GM23338 (cell line): ENCODE measurements around the gene CCDC178. TPM values are rescaled to one million over a fixed set of nuclear protein-coding genes. Genes with fewer than 3 reads are reported as not detected.

ENCODE experiments used
- ATAC-seq: fragments of 200-7000 bp; cut with Tn5 transposase; 3 replicates; pipeline ENCODE4 v1.9.1; 2020
- DNase-seq: peaks from one replicate; pipeline ENCODE4 v3.0.0-alpha.2; 2015; ENCODE audit warnings: low spot score
- H2AFZ ChIP-seq: fragments of 200-600 bp; sonication (generic); 2 replicates; pipeline ENCODE4 v1.8.0; 2016; ENCODE audit warnings: antibody characterized with exemption, mild to moderate bottlenecking, moderate library complexity
- H3F3A ChIP-seq: fragments of 200-600 bp; sonication (generic); replicated peaks from 2 replicates; pipeline ENCODE4 v1.8.0; 2017; ENCODE audit warnings: antibody characterized with exemption, mixed run types, low read depth
- H3K27ac ChIP-seq: fragments of 200-600 bp; sonication (generic); 2 replicates; pipeline ENCODE4 v1.6.1; 2016; ENCODE audit warnings: low read depth
- H3K27me3 ChIP-seq: fragments of 200-600 bp; sonication (generic); 2 replicates; pipeline ENCODE4 v1.8.0; 2016; ENCODE audit warnings: mild to moderate bottlenecking, mixed run types, moderate library complexity; ENCODE audit not compliant: insufficient read depth
- H3K36me3 ChIP-seq: fragments of 200-600 bp; sonication (generic); 2 replicates; pipeline ENCODE4 v1.8.0; 2016; ENCODE audit warnings: mild to moderate bottlenecking; ENCODE audit not compliant: insufficient read depth
- H3K4me1 ChIP-seq: fragments of 200-600 bp; sonication (generic); 2 replicates; pipeline ENCODE4 v1.8.0; 2016; ENCODE audit warnings: mild to moderate bottlenecking, moderate library complexity; ENCODE audit not compliant: insufficient read depth
- H3K4me2 ChIP-seq: fragments of 200-600 bp; sonication (generic); 2 replicates; pipeline ENCODE4 v1.7.1; 2017; ENCODE audit warnings: mixed run types
- H3K4me3 ChIP-seq: fragments of 200-600 bp; sonication (generic); 2 replicates; pipeline ENCODE4 v1.6.1; 2016; ENCODE audit warnings: mixed run types
- H3K79me2 ChIP-seq: fragments of 200-600 bp; sonication (generic); replicated peaks from 2 replicates; pipeline ENCODE4 v1.8.0; 2017; ENCODE audit warnings: mild to moderate bottlenecking; ENCODE audit not compliant: insufficient read depth
- H3K9me2 ChIP-seq: fragments of 200-600 bp; sonication (generic); 2 replicates; pipeline ENCODE4 v1.8.0; 2017; ENCODE audit not compliant: insufficient read depth
- H4K20me1 ChIP-seq: fragments of 200-600 bp; sonication (generic); replicated peaks from 2 replicates; pipeline ENCODE4 v1.8.0; 2017; ENCODE audit warnings: mild to moderate bottlenecking; ENCODE audit not compliant: insufficient read depth
- H3K27ac Mint-ChIP-seq: 2 replicates; pipeline ENCODE4 v1.8.0; 2020; ENCODE audit warnings: inconsistent platforms, mild to moderate bottlenecking, moderate library complexity, mixed read lengths
- H3K27me3 Mint-ChIP-seq: 3 replicates; pipeline ENCODE4 v1.8.0; 2022; ENCODE audit warnings: low read depth, mild to moderate bottlenecking, moderate library complexity, mixed read lengths, inconsistent platforms; ENCODE audit not compliant: insufficient read depth, poor library complexity
- H3K36me3 Mint-ChIP-seq: 3 replicates; pipeline ENCODE4 v1.8.0; 2021; ENCODE audit warnings: low read depth, mild to moderate bottlenecking, inconsistent platforms, moderate library complexity, mixed read lengths
- H3K4me1 Mint-ChIP-seq: 3 replicates; pipeline ENCODE4 v1.8.0; 2020; ENCODE audit warnings: mild to moderate bottlenecking, inconsistent platforms, mixed read lengths
- H3K4me3 Mint-ChIP-seq: 3 replicates; pipeline ENCODE4 v1.8.0; 2021; ENCODE audit warnings: moderate library complexity, mild to moderate bottlenecking, inconsistent platforms, mixed read lengths
- H3K9me3 Mint-ChIP-seq: 3 replicates; pipeline ENCODE4 v1.8.0; 2020; ENCODE audit warnings: moderate library complexity, mild to moderate bottlenecking, inconsistent platforms, mixed read lengths
- polyA plus RNA-seq: library from polyadenylated mRNA; unstranded; fragments of >200 nt; fragmentation: Nextera tagmentation; extraction: Ambion mirVana; gene quantifications from 2 replicates; pipeline ENCODE4 v1.2.1, GENCODE V29; 2016
- total RNA-seq: library from RNA; depleted of rRNA; stranded (reverse); fragments of >200 nt; shearing (Covaris generic); gene quantifications from 2 replicates; pipeline ENCODE4 v1.2.3, GENCODE V29; 2014
- TF ChIP-seq, protein P1 (sequence below): fragments of 250-450 bp; sonication (Bioruptor Pico); IDR thresholded peaks from 2 replicates; pipeline ENCODE4 v1.5.0; 2020; ENCODE audit warnings: mild to moderate bottlenecking, moderate library complexity
- TF ChIP-seq, protein P2 (sequence below), 2 experiments: fragments of 200-600 bp in 1 of 2; sonication (generic) in 1 of 2; conservative IDR thresholded peaks; 2 replicates each; pipeline versions ENCODE4 v1.5.1 to v1.6.1; 2016 to 2017; ENCODE audit warnings: antibody characterized with exemption in 2 of 2, low read depth in 2 of 2, mild to moderate bottlenecking in 2 of 2, moderate library complexity in 1 of 2
- TF ChIP-seq, protein P3 (sequence below): IDR thresholded peaks from 2 replicates; pipeline ENCODE4 v1.6.1; 2016; ENCODE audit warnings: antibody characterized with exemption

The CCDC178 gene
- total and polyA plus RNA-seq, 2 experiments from 2014 or later: 0.17 to 0.24 TPM

DNA sequence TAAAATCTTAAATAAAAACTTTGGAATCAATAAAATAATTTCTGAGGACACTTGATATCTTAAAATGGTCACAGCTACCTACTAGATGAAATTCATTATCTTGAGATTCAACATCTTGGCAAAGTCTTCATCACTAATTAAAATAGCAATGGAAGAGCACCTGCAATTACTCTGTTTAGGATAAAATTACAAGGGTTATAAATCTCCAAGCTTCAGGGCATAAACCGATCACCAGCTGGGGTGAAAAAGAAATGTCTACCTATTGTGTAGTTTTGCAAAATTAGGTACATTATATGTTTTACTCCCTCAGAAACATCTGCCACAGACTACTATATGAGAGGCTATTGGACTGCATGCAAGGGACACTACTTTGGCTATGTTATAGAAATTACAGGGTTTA is 327.1 kb downstream of the CCDC178 start (continued):
- TF ChIP-seq, protein P1, sequence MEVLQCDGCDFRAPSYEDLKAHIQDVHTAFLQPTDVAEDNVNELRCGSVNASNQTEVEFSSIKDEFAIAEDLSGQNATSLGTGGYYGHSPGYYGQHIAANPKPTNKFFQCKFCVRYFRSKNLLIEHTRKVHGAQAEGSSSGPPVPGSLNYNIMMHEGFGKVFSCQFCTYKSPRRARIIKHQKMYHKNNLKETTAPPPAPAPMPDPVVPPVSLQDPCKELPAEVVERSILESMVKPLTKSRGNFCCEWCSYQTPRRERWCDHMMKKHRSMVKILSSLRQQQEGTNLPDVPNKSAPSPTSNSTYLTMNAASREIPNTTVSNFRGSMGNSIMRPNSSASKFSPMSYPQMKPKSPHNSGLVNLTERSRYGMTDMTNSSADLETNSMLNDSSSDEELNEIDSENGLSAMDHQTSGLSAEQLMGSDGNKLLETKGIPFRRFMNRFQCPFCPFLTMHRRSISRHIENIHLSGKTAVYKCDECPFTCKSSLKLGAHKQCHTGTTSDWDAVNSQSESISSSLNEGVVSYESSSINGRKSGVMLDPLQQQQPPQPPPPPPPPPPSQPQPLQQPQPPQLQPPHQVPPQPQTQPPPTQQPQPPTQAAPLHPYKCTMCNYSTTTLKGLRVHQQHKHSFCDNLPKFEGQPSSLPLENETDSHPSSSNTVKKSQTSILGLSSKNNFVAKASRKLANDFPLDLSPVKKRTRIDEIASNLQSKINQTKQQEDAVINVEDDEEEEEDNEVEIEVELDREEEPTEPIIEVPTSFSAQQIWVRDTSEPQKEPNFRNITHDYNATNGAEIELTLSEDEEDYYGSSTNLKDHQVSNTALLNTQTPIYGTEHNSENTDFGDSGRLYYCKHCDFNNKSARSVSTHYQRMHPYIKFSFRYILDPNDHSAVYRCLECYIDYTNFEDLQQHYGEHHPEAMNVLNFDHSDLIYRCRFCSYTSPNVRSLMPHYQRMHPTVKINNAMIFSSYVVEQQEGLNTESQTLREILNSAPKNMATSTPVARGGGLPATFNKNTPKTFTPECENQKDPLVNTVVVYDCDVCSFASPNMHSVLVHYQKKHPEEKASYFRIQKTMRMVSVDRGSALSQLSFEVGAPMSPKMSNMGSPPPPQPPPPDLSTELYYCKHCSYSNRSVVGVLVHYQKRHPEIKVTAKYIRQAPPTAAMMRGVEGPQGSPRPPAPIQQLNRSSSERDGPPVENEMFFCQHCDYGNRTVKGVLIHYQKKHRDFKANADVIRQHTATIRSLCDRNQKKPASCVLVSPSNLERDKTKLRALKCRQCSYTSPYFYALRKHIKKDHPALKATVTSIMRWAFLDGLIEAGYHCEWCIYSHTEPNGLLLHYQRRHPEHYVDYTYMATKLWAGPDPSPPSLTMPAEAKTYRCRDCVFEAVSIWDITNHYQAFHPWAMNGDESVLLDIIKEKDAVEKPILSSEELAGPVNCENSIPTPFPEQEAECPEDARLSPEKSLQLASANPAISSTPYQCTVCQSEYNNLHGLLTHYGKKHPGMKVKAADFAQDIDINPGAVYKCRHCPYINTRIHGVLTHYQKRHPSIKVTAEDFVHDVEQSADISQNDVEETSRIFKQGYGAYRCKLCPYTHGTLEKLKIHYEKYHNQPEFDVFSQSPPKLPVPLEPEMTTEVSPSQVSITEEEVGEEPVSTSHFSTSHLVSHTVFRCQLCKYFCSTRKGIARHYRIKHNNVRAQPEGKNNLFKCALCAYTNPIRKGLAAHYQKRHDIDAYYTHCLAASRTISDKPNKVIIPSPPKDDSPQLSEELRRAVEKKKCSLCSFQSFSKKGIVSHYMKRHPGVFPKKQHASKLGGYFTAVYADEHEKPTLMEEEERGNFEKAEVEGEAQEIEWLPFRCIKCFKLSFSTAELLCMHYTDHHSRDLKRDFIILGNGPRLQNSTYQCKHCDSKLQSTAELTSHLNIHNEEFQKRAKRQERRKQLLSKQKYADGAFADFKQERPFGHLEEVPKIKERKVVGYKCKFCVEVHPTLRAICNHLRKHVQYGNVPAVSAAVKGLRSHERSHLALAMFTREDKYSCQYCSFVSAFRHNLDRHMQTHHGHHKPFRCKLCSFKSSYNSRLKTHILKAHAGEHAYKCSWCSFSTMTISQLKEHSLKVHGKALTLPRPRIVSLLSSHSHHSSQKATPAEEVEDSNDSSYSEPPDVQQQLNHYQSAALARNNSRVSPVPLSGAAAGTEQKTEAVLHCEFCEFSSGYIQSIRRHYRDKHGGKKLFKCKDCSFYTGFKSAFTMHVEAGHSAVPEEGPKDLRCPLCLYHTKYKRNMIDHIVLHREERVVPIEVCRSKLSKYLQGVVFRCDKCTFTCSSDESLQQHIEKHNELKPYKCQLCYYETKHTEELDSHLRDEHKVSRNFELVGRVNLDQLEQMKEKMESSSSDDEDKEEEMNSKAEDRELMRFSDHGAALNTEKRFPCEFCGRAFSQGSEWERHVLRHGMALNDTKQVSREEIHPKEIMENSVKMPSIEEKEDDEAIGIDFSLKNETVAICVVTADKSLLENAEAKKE (CRISPR knock-in tag): no peak

DNA sequence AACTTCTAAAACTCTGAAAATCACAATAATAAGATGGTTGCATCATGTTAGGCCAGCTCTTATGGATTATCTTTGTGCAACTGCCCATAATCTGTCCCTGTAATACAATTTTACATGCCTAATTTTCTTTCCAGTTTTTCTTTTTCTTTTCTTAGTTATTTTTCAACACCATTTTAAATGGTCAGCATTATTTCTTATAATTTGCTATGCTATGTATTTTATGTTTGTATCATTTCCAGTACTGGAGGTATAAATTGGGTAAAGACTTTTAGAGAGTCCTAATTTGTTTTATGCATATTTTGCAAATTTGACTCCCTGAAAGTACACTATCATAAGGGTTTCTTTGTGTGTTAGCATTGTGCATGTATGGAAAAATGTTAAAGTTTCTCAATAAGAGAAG is 333.0 kb downstream of the CCDC178 start:
- H3K4me1 Mint-ChIP-seq: no peaks in the 10 kb centered on the region
- no peaks in the 10 kb centered on the region for H3K9me3 Mint-ChIP-seq
- Histone ChIP-seq H3K4me2 (no peak overlapping the region), H4K20me1 (no peaks in the 10 kb centered on the region), H3K4me3 (no peak overlapping the region), H2AFZ (no peak overlapping the region), H3F3A (no peaks in the 10 kb centered on the region), H3K4me1 (no peaks in the 10 kb centered on the region), H3K27ac (no peak overlapping the region), H3K27me3 (no peaks in the 10 kb centered on the region), H3K9me2 (no peaks in the 10 kb centered on the region; the same call in 1 of the 2 replicates), H3K79me2 (no peaks in the 10 kb centered on the region), H3K36me3 (no peaks in the 10 kb centered on the region)
- TF ChIP-seq, protein P2, sequence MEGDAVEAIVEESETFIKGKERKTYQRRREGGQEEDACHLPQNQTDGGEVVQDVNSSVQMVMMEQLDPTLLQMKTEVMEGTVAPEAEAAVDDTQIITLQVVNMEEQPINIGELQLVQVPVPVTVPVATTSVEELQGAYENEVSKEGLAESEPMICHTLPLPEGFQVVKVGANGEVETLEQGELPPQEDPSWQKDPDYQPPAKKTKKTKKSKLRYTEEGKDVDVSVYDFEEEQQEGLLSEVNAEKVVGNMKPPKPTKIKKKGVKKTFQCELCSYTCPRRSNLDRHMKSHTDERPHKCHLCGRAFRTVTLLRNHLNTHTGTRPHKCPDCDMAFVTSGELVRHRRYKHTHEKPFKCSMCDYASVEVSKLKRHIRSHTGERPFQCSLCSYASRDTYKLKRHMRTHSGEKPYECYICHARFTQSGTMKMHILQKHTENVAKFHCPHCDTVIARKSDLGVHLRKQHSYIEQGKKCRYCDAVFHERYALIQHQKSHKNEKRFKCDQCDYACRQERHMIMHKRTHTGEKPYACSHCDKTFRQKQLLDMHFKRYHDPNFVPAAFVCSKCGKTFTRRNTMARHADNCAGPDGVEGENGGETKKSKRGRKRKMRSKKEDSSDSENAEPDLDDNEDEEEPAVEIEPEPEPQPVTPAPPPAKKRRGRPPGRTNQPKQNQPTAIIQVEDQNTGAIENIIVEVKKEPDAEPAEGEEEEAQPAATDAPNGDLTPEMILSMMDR (conservative IDR thresholded peaks at IDR 0.05; ENCODE audit: low read depth in 2 of 2): no peak
- TF ChIP-seq, protein P3, sequence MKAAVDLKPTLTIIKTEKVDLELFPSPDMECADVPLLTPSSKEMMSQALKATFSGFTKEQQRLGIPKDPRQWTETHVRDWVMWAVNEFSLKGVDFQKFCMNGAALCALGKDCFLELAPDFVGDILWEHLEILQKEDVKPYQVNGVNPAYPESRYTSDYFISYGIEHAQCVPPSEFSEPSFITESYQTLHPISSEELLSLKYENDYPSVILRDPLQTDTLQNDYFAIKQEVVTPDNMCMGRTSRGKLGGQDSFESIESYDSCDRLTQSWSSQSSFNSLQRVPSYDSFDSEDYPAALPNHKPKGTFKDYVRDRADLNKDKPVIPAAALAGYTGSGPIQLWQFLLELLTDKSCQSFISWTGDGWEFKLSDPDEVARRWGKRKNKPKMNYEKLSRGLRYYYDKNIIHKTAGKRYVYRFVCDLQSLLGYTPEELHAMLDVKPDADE: no peak
- no peak overlapping the region for H3K4me3 Mint-ChIP-seq
- DNase-seq (no peak), ATAC-seq (no peak)
- H3K27ac Mint-ChIP-seq: no peak overlapping the region
- no peaks in the 10 kb centered on the region for H3K36me3 Mint-ChIP-seq
- H3K27me3 Mint-ChIP-seq: no peaks in the 10 kb centered on the region
